Suprapubic skin (tissue), 4 donors: Measurements from ENCODE around the gene NTSR1. TPM values are rescaled to one million over a fixed set of nuclear protein-coding genes. Genes with fewer than 3 reads are reported as not detected.

Experiments
- DNase-seq, 2 donors: peaks; one replicate each; pipeline ENCODE4 v3.0.0-alpha.2; 2019; ENCODE audit warnings: low spot score in 2 of 2
- H3K27ac ChIP-seq: fragments of 200-600 bp; sonication (generic); one replicate; pipeline ENCODE4 v1.5.1; 2019
- H3K27me3 ChIP-seq: fragments of 200-600 bp; sonication (generic); one replicate; pipeline ENCODE4 v1.5.1; 2019
- H3K36me3 ChIP-seq: fragments of 200-600 bp; sonication (generic); one replicate; pipeline ENCODE4 v1.5.1; 2019
- H3K4me1 ChIP-seq: fragments of 200-600 bp; sonication (generic); one replicate; pipeline ENCODE4 v1.5.1; 2019
- H3K4me3 ChIP-seq: fragments of 200-600 bp; sonication (generic); one replicate; pipeline ENCODE4 v1.5.1; 2019; ENCODE audit warnings: mild to moderate bottlenecking
- H3K9me3 ChIP-seq: fragments of 200-600 bp; sonication (generic); one replicate; pipeline ENCODE4 v1.5.1; 2019
- CTCF ChIP-seq, 2 donors: fragments of 200-600 bp in 1 of 2; fragments of 450-650 bp in 1 of 2; sonication (generic) in 1 of 2; IDR thresholded peaks; one replicate each; pipeline ENCODE4 v1.5.1; 2016 to 2019; ENCODE audit warnings: antibody characterized with exemption in 2 of 2, mild to moderate bottlenecking in 1 of 2, moderate library complexity in 1 of 2
- EP300 ChIP-seq: sonication (generic); formaldehyde crosslinking; IDR thresholded peaks from one replicate; pipeline ENCODE4 v1.6.1; 2017; ENCODE audit warnings: antibody characterized with exemption
- POLR2A ChIP-seq, 2 donors: fragments of 450-650 bp; IDR thresholded peaks; one replicate each; pipeline ENCODE4 v1.6.1; 2017; ENCODE audit warnings: antibody characterized with exemption in 2 of 2, mild to moderate bottlenecking in 2 of 2, moderate library complexity in 2 of 2
- POLR2AphosphoS5 ChIP-seq, 3 donors: sonication (generic); formaldehyde crosslinking; IDR thresholded peaks; one replicate each; pipeline ENCODE4 v1.6.1; 2017; ENCODE audit warnings: antibody characterized with exemption in 3 of 3
- WGBS: methylation state at CpG from one replicate; pipeline ENCODE4 v1.1.5; 2018; 5-methylcytosine and 5-hydroxymethylcytosine counted together
- total RNA-seq, 4 donors: library from RNA; depleted of rRNA; stranded (reverse); fragments of >200 nt; gene quantifications; one replicate each; pipeline ENCODE4 v1.1.0, GENCODE V29; 2016

NTSR1 gene
- total RNA-seq, 4 donors from 2014 or later: 0.16 to 0.55 TPM; not detected in 2

GRCh38 chr20:62714799-62715198, 6.2 kb downstream of the NTSR1 start:
- DNase-seq: no peak
- no peak for TF ChIP-seq CTCF (IDR thresholded peaks at IDR 0.05)
- no peak for TF ChIP-seq POLR2A (IDR thresholded peaks at IDR 0.05)
- no peak for TF ChIP-seq POLR2AphosphoS5 (IDR thresholded peaks at IDR 0.05)
- TF ChIP-seq EP300: no peak
- Histone ChIP-seq H3K4me1 (no peaks in the 10 kb centered on the region), H3K36me3 (no peaks in the 10 kb centered on the region), H3K27me3 (peaks cover 90% of the 10 kb centered on the region), H3K9me3 (no peaks in the 10 kb centered on the region), H3K27ac (no peak overlapping the region), H3K4me3 (no peak overlapping the region)
- WGBS: 94% methylated on average over 6 of the region's 6 CpGs

- no peak overlapping the region for H3K4me3 ChIP-seq
- WGBS: 93% methylated on average over 9 of the region's 10 CpGs
- H3K27me3 ChIP-seq: peaks cover 90% of the 10 kb centered on the region
- no peak overlapping the region for H3K27ac ChIP-seq
- TF ChIP-seq POLR2A (IDR thresholded peaks at IDR 0.05) (no peak), CTCF (IDR thresholded peaks at IDR 0.05) (no peak), EP300 (no peak), POLR2AphosphoS5 (IDR thresholded peaks at IDR 0.05) (no peak)
- no peaks in the 10 kb centered on the region for H3K9me3 ChIP-seq
- H3K4me1 ChIP-seq: no peaks in the 10 kb centered on the region
- H3K36me3 ChIP-seq: no peaks in the 10 kb centered on the region
- no peak for DNase-seq
These were observed 6.6 kb downstream of the NTSR1 start for GRCh38 chr20:62715201-62715600.

GRCh38 chr20:62716198-62716940, 7.7 kb downstream of the NTSR1 start:
- no peaks in the 10 kb centered on the region for H3K36me3 ChIP-seq
- H3K27me3 ChIP-seq: peaks cover 82% of the 10 kb centered on the region
- DNase-seq: no peak
- no peaks in the 10 kb centered on the region for H3K9me3 ChIP-seq
- no peak overlapping the region for H3K27ac ChIP-seq
- H3K4me1 ChIP-seq: no peaks in the 10 kb centered on the region
- H3K4me3 ChIP-seq: no peak overlapping the region
- 71% methylated on average over 26 of the region's 30 CpGs for WGBS
- TF ChIP-seq EP300: no peak
- no peak for TF ChIP-seq CTCF (IDR thresholded peaks at IDR 0.05)
- TF ChIP-seq POLR2AphosphoS5 (IDR thresholded peaks at IDR 0.05): no peak
- no peak for TF ChIP-seq POLR2A (IDR thresholded peaks at IDR 0.05)

- no peak for TF ChIP-seq POLR2A (IDR thresholded peaks at IDR 0.05)
- no peak overlapping the region for H3K27ac ChIP-seq
- no peaks in the 10 kb centered on the region for H3K36me3 ChIP-seq
- H3K4me3 ChIP-seq: no peak overlapping the region
- no peaks in the 10 kb centered on the region for H3K4me1 ChIP-seq
- H3K27me3 ChIP-seq: peaks cover 82% of the 10 kb centered on the region
- no peaks in the 10 kb centered on the region for H3K9me3 ChIP-seq
- no CpG with 5 or more reads among the region's 11 CpGs for WGBS
- DNase-seq: no peak
These were observed 8.3 kb downstream of the NTSR1 start for GRCh38 chr20:62716941-62717310.

- WGBS: 60% methylated on average over 18 of the region's 18 CpGs
- Histone ChIP-seq H3K27ac (no peak overlapping the region), H3K4me3 (no peak overlapping the region), H3K4me1 (no peaks in the 10 kb centered on the region), H3K36me3 (no peaks in the 10 kb centered on the region), H3K9me3 (no peaks in the 10 kb centered on the region), H3K27me3 (peaks cover 79% of the 10 kb centered on the region)
- TF ChIP-seq CTCF (IDR thresholded peaks at IDR 0.05) (no peak), EP300 (no peak), POLR2A (IDR thresholded peaks at IDR 0.05) (no peak), POLR2AphosphoS5 (IDR thresholded peaks at IDR 0.05) (no peak)
- no peak for DNase-seq
These were observed 9.3 kb downstream of the NTSR1 start for GRCh38 chr20:62717933-62718332.

- H3K27ac ChIP-seq: no peak overlapping the region
- no peaks in the 10 kb centered on the region for H3K4me1 ChIP-seq
- WGBS: 77% methylated on average over 12 of the region's 12 CpGs
- TF ChIP-seq EP300 (no peak), POLR2A (IDR thresholded peaks at IDR 0.05) (no peak), POLR2AphosphoS5 (IDR thresholded peaks at IDR 0.05) (no peak), CTCF (IDR thresholded peaks at IDR 0.05) (no peak)
- H3K9me3 ChIP-seq: no peaks in the 10 kb centered on the region
- no peak for DNase-seq
- H3K4me3 ChIP-seq: no peak overlapping the region
- H3K27me3 ChIP-seq: peaks cover 79% of the 10 kb centered on the region
- no peaks in the 10 kb centered on the region for H3K36me3 ChIP-seq
These were observed 9.9 kb downstream of the NTSR1 start for GRCh38 chr20:62718546-62718945.
